Measurements from ENCODE around the gene TMEM106C.

The TMEM106C gene

GRCh38 chr12:47983541-47984115 lies 20.2 kb downstream of the TMEM106C start:
- no peak for TF ChIP-seq CTCF (IDR thresholded peaks at IDR 0.05; ENCODE audit: borderline replicate concordance, control extremely low read depth, extremely low read depth, insufficient read depth, missing control alignments)
- no peak for DNase-seq (ENCODE audit: low spot score)
- in situ Hi-C loops (cut with MboI; ENCODE audit: low sequenced_read_pairs, unreplicated experiment), result no loop called here

DNA sequence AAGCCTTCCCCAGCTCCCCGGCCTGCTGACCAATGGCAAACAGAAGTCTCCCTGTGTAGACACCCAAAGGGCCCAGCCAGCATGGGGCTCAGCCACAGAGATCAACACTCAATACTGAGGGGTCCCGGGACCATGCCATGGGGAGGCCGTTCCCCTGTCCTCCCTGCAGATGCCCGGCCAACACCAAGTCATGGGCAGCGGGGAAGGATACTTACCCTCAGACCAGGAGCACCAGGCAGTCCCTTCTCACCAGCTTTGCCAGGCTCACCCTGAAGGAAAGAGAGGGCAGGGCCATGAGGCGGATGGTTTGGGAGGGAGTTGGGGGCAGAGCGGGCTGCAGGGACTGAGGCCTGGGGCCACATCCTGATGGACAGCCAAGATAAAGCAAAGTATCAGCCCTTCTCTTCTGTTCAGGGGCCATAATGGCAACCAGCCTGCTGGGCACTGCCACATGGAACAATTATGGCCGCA lies 21.0 kb downstream of the TMEM106C start:
- in situ Hi-C loops (cut with MboI; ENCODE audit: low sequenced_read_pairs, unreplicated experiment), result no loop called here
- DNase-seq (ENCODE audit: low spot score), result no peak
- TF ChIP-seq CTCF (IDR thresholded peaks at IDR 0.05; ENCODE audit: borderline replicate concordance, control extremely low read depth, extremely low read depth, insufficient read depth, missing control alignments), result no peak

GRCh38 chr12:47985596-47986290 lies 22.3 kb downstream of the TMEM106C start:
- TF ChIP-seq CTCF (IDR thresholded peaks at IDR 0.05; ENCODE audit: borderline replicate concordance, control extremely low read depth, extremely low read depth, insufficient read depth, missing control alignments), result no peak
- in situ Hi-C loops (cut with MboI; ENCODE audit: low sequenced_read_pairs, unreplicated experiment), result no loop called here
- DNase-seq (ENCODE audit: low spot score), result no peak

DNA sequence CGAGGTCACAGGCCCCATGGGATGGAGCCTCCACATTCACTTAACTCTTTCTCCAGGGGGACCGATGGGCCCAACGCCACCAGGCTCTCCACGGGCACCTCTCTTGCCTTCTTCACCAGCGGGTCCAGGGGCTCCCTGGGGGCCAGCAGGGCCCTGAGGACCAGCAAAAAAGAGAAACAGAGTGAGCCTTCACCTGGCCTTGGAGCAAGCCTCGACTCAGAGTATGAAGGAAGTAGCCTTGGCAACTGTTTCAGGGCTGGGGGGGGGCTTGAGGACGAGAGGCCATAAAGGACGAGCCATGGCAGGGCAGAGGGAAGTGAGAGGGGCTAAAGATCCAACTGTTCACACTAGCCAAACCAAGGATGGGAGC lies 22.9 kb downstream of the TMEM106C start:
- TF ChIP-seq CTCF (IDR thresholded peaks at IDR 0.05; ENCODE audit: borderline replicate concordance, control extremely low read depth, extremely low read depth, insufficient read depth, missing control alignments), result no peak
- in situ Hi-C loops (cut with MboI; ENCODE audit: low sequenced_read_pairs, unreplicated experiment), result no loop called here
- no peak for DNase-seq (ENCODE audit: low spot score)

DNA sequence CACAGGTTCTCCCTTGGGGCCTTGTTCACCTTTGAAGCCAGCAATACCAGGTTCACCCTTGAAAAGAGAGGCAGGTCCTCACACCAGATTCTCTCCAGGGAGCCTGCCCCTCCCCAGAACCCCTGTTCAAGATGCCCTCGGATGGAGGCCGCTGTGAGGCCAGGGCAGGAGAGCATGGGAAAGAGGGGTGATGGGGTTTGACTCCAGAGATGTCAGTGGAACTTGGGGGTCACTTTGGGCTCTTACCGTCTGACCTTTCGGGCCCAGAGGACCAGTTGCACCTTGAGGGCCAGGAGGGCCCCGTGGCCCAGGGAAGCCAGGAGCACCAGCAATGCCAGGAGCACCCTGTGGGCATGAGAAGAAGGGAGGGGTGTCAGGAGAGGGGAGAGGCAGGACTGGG lies 23.4 kb downstream of the TMEM106C start:
- DNase-seq (ENCODE audit: low spot score), result no peak
- TF ChIP-seq CTCF (IDR thresholded peaks at IDR 0.05; ENCODE audit: borderline replicate concordance, control extremely low read depth, extremely low read depth, insufficient read depth, missing control alignments), result no peak
- in situ Hi-C loops (cut with MboI; ENCODE audit: low sequenced_read_pairs, unreplicated experiment), result no loop called here

GRCh38 chr12:47987411-47988072 lies 24.1 kb downstream of the TMEM106C start:
- in situ Hi-C loops (cut with MboI; ENCODE audit: low sequenced_read_pairs, unreplicated experiment), result no loop called here
- TF ChIP-seq CTCF (IDR thresholded peaks at IDR 0.05; ENCODE audit: borderline replicate concordance, control extremely low read depth, extremely low read depth, insufficient read depth, missing control alignments), result no peak
- DNase-seq (ENCODE audit: low spot score), result no peak
